GM12891 (cell line): ENCODE results near the gene FAM20A.

Source experiments
- POLR2A ChIP-seq: IDR thresholded peaks from 2 replicates; pipeline ENCODE4 v1.6.1; 2011; ENCODE audit warnings: low read depth, low read length, control low read depth
- TAF1 ChIP-seq: IDR thresholded peaks from 2 replicates; pipeline ENCODE4 v1.6.1; 2011; ENCODE audit warnings: low read depth, low read length, control low read depth

DNA sequence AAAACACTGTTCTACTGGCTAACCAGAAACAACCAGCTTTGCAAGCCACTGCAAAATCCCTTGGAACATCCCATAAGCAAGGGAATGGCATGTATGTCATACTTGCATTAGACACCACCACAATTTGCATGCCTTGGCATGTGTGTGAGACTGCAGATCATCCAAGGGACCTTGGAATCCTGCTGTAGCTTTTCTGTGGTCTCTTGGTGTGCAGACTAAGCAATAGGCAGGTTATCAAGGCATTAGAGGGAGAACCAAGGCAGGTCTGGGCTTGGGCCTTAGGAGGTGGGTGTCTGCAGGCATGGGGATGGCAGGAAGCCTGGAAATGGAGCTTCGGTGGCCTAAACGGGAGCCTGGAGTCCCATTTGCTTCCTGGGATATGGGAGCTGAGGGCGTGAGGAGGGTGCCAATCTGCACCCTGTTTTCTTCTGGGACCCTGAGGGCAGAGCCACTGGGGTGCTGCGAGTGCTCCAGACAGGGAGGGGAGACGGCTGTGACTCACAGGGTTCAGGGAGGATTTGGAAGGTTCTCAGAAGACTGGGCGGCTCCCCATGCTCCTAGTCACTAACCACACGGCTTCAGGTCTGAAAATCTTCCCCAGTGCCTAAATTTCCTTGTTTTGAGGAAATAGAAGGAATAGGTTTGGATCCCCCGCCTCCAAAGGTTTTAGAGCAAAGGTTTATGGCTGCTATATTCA lies 36.6 kb downstream of the FAM20A start:
- no peak for TF ChIP-seq TAF1
- TF ChIP-seq POLR2A = no peak
